ENCODE measurements around the gene OR2C1. TPM values are rescaled to one million over a fixed set of nuclear protein-coding genes. Genes with fewer than 3 reads are reported as not detected.

OR2C1 gene
- total RNA-seq, 2 experiments from 2014 or later, result not detected

DNA sequence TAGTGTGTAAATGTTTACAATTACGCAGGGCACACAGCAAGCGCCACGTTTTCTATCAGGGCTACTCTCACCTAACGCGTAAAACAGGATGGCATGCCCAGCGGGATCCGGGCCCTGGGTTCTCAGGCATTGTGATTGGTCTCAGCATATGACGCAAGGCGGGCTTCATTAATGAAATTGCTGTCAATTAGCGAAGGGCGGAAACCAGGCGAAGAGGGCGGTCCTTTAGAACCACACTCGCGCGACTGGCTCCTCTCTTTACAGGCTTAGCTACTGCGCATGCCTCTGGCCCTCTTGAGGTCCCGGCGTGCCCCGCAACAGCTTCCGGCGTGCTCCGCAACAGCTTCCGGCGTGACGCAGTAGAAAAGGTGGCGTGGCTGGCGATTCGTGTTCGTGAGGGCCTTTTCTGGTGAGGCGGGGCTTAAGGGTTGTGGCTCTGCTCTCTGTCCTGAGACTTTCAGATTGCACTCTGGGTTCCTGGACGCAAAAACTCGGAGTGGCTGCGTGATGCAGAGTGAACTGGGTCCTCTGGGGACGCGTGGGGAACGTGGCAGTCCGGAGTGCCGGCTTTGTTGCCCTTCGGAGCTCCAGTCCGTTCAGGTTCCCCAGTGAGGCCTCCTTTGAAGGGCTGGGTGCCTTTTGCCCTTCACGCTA is 9.2 kb downstream of the OR2C1 start:
- peaks cover 8% of the 10 kb centered on the region for H3K4me1 Mint-ChIP-seq
- H3K27me3 Mint-ChIP-seq, result peaks cover 10% of the 10 kb centered on the region
- H3K4me3 Mint-ChIP-seq, result peak overlapping the region; percentile 92
- peak; percentile 92 for DNase-seq
- peaks cover 26% of the 10 kb centered on the region for H3K36me3 Mint-ChIP-seq
- H3K27ac Mint-ChIP-seq, result peak overlapping the region; percentile 94
- H3K9me3 Mint-ChIP-seq, result peaks cover 24% of the 10 kb centered on the region

DNA sequence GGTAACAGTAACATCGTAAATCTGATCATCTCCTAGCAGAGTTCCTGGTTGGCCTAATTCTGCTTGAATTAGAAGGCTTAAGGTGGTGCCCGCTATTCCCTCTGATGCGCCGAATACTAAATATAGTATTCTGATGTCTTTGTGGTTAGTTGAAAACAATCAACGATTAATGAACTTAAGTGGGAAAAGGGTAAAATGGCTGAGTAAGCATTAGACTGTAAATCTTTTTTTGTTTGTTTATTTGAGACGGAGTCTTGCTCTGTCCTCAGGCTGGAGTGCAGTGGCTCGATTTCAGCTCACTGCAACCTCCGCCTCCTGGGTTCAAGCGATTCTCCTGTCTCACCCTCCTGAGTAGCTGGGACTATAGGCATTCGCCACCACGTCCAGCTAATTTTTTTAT is 13.4 kb downstream of the OR2C1 start:
- H3K27ac Mint-ChIP-seq, result no peak overlapping the region
- H3K9me3 Mint-ChIP-seq, result peaks cover 20% of the 10 kb centered on the region
- no peak for DNase-seq
- H3K27me3 Mint-ChIP-seq, result no peaks in the 10 kb centered on the region
- peaks cover 40% of the 10 kb centered on the region for H3K36me3 Mint-ChIP-seq
- no peak overlapping the region for H3K4me3 Mint-ChIP-seq
- H3K4me1 Mint-ChIP-seq, result peaks cover 8% of the 10 kb centered on the region

DNA sequence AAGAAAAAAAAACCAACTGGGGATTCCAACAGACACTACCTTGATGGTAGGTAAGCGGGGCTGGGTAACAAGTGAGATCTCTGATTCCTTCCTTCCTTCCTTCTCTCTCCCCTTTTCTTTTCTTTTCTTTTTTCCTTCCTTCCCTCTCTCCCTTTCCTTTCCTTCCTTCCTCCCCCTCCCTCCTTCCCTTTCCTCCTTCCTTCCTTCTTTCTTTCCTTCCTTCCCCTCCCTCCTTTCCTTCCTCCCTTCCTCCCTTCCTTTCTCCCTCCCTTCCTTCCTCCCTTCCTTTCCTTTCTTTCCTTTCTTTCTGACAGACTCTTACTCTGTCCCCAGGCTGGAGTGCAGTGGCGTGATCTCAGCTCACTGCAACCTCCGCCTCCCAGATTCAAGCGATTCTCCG is 20.0 kb downstream of the OR2C1 start:
- H3K9me3 Mint-ChIP-seq, result peaks cover 53% of the 10 kb centered on the region
- H3K27ac Mint-ChIP-seq, result no peak overlapping the region

DNA sequence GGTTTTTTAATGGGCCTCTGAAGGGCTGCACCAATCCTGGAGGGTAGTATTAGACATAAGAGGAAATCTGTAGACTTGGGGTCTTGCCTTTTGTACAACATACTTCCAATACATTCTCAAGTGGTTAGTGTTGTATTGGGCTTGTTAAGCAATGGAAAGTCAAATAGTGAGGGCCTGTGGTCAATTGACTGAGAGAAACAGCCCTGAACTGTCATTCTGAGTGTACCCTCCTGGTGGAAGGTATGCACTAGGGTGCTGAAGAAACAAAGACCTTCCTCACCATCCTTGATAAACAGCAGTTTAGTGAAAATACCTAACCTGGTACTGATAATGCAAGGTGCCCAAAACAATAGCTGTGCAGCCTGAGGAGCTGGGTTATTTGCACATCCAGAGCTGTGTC is 22.2 kb downstream of the OR2C1 start:
- peaks cover 71% of the 10 kb centered on the region for H3K9me3 Mint-ChIP-seq
- H3K27me3 Mint-ChIP-seq, result no peaks in the 10 kb centered on the region
- no peaks in the 10 kb centered on the region for H3K4me1 Mint-ChIP-seq
- DNase-seq, result no peak
- H3K27ac Mint-ChIP-seq, result no peak overlapping the region
- H3K4me3 Mint-ChIP-seq, result no peak overlapping the region
- H3K36me3 Mint-ChIP-seq, result peaks cover 95% of the 10 kb centered on the region

More for the DNA sequence above, 20.0 kb downstream of the OR2C1 start:
- Mint-ChIP-seq H3K4me1 (no peaks in the 10 kb centered on the region), H3K36me3 (peaks cover 79% of the 10 kb centered on the region), H3K4me3 (no peak overlapping the region), H3K27me3 (no peaks in the 10 kb centered on the region)
- no peak for DNase-seq

DNA sequence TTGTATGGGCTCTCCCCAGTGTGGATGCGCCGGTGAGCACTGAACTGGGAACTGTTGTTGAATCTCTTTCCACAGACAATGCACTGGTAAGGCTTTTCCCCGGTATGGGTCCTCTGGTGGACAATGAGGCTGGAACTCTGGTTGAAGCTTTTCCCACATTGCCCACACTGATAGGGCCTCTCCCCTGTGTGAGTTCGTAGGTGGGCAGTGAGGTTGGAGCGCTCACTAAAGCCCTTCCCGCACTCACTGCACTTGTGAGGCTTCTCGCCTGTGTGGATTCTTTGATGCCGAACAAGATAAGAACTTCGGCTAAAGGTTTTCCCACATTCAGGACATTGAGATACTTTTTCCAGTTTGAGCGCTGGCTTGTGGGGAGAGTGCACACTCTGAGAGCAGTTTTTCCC is 27.4 kb downstream of the OR2C1 start:
- H3K36me3 Mint-ChIP-seq, result peaks cover 98% of the 10 kb centered on the region
- no peak overlapping the region for H3K4me3 Mint-ChIP-seq
- DNase-seq, result no peak
- H3K27ac Mint-ChIP-seq, result no peak overlapping the region
- no peaks in the 10 kb centered on the region for H3K4me1 Mint-ChIP-seq
- no peaks in the 10 kb centered on the region for H3K27me3 Mint-ChIP-seq
- peaks cover 66% of the 10 kb centered on the region for H3K9me3 Mint-ChIP-seq

DNA sequence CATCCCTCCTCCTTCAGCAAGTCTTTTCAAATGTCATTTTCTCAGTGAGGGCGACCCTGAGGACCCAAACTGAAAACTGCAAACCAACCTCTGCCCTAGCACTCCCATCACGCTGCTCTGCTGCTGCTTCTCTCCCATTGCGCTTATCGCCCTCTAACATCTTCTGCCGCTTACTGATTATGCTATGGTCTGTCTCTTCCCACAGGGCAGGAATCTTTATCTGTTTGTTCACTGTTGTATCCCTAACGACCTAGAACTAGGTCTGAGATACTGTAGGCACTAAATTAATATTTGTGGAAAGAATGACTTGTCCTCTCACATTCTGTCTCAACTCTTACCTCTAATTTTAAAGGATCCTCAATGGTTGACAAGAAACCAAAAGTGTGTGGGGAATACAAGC is 32.6 kb downstream of the OR2C1 start:
- H3K4me3 Mint-ChIP-seq, result no peak overlapping the region
- H3K27ac Mint-ChIP-seq, result no peak overlapping the region
- H3K4me1 Mint-ChIP-seq, result no peaks in the 10 kb centered on the region
- H3K9me3 Mint-ChIP-seq, result peaks cover 59% of the 10 kb centered on the region
- no peak for DNase-seq
- no peaks in the 10 kb centered on the region for H3K27me3 Mint-ChIP-seq
- H3K36me3 Mint-ChIP-seq, result peaks cover 94% of the 10 kb centered on the region

DNA sequence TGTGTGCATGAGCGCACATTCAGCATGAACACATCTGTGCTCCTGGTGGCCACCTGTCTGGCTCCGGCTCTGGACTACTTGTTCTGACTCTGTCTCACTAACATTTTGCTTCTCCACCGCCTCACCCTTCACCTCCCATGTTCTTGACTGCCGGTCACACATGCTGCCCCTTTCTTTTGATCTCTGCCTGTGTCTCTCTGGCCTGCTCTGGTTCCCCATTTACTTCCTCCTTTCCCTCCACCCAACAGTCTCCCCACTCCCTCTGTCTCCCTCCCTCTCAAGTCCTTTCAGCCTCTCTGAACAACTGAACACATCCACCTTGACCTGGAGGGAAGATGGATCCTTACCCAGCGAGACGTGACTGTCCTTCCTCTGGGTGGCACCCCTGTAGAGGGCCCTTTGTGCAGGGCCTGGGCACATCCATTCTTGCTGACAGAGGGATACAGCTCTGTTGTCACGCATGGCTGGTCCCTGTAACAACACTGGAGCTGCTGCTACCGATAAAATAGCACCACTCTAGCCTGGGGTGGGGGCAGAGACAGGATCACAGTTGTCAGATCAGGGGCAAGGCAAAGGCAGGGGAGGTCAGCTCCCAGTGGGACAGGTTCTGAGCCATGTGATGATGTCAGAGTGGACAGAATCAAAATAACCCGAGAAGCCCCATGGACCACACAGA is 34.1 kb downstream of the OR2C1 start:
- no peak for DNase-seq
- H3K27ac Mint-ChIP-seq, result no peak overlapping the region
- H3K9me3 Mint-ChIP-seq, result peaks cover 56% of the 10 kb centered on the region
- peaks cover 94% of the 10 kb centered on the region for H3K36me3 Mint-ChIP-seq
- H3K4me3 Mint-ChIP-seq, result no peak overlapping the region
- peaks cover 7% of the 10 kb centered on the region for H3K4me1 Mint-ChIP-seq
- H3K27me3 Mint-ChIP-seq, result no peaks in the 10 kb centered on the region

DNA sequence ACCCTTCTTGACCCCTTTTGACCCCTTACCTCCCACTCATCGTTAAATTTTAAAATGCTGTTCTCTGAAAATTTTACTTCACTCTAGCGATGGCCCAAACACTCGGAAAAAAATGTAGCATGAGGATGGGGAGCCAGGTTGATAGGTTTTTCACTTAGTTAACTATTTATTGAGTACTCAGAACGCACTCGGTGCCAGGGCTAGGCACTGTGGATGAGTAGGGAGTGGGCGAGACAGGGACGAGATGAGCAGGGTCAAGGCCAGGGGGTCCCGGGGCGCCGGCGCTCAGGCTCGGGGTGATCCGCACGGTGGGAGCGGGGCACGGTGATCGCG is 44.7 kb downstream of the OR2C1 start:
- Mint-ChIP-seq H3K4me3 (peak overlapping the region; percentile 97), H3K36me3 (peaks cover 71% of the 10 kb centered on the region), H3K9me3 (peaks cover 29% of the 10 kb centered on the region), H3K27ac (peak overlapping the region; percentile 87), H3K27me3 (no peaks in the 10 kb centered on the region), H3K4me1 (peaks cover 23% of the 10 kb centered on the region)
- no peak for DNase-seq

DNA sequence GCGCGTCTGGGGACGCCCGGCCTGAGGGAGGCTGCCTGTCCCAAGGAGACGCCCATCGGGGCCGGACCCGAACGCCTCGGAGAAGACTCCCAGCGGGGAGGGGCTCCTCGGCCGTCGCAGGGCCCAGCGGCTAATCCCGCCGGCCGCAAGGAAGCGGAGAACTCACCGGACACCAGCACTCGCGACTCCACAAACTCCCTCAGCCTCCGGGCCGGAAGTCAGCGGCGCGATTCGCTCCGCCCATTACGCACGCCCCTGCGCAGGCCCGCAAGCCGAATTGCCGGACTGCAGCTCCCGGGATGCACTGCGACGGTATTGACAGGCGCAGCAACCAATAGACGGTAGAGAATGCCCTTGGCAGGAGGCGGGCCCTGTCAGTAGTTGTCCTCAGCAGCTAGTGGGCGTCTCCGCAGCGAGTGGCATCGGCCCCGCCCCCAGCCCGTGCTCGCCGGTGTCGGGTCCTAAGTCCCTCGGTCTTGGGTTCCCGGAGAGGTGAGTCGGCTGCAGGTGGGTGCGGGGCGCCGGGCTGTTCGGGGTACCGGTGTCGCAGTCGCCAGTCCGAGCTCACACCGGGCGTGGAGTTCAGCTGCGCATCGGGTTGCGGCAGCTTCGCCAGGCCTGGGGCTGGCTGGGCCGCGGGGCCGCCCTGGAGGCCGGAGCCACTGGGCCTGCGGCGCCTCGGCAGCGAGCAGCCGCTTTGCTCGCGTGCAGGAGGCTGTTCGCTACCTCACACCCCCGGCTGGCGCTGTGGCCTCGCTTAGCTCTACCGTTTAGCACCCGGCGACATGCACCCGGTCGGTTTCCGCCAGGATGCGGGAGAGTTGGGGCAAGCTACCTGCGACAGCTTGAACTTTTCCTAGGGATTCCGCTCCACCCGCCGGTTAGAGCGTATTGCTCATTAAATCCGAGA is 45.3 kb downstream of the OR2C1 start, which contains the start of the genes ZNF174 and ZSCAN32:
TSS of gene ZNF174 (plus strand) at position 437 of the 910 bp plus-strand sequence. CDS start 790 bp downstream, outside the sequence.
TSS of gene ZSCAN32 (minus strand) at position 226 of the 910 bp plus-strand sequence. CDS start 3,447 bp downstream, outside the sequence.
- Mint-ChIP-seq H3K4me1 (peaks cover 23% of the 10 kb centered on the region), H3K36me3 (peaks cover 70% of the 10 kb centered on the region), H3K27ac (peak within 1 kb of the TSS; percentile 87), H3K27me3 (no peaks in the 10 kb centered on the region), H3K9me3 (peaks cover 30% of the 10 kb centered on the region), H3K4me3 (peak within 1 kb of the TSS; percentile 97)
- peak; percentile 99 for DNase-seq

DNA sequence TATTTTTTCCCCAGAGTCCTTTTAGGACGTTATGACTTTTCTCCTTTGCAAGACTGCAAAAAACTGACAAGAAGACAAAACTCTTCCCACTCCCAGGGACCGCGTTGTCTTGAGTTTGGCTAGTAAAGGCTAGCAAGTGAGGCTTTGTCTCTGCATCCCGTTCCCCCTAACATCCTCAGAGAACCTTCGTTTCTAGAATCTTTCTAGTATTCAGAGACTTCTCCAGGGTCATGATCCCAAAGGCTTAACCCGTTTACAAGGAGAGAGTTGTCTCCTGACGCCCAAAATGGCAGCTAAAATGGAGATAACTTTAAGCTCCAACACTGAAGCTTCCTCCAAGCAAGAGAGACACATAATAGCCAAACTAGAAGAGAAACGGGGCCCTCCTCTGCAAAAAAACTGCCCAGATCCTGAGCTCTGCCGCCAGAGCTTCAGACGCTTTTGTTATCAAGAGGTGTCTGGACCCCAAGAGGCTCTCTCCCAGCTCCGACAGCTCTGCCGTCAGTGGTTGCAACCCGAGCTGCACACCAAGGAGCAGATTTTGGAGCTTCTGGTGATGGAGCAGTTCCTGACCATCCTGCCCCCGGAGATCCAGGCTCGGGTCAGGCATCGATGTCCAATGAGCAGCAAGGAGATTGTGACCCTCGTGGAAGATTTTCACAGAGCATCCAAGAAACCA is 46.2 kb downstream of the OR2C1 start:
- Mint-ChIP-seq H3K9me3 (peaks cover 31% of the 10 kb centered on the region), H3K36me3 (peaks cover 71% of the 10 kb centered on the region), H3K4me1 (peaks cover 23% of the 10 kb centered on the region), H3K4me3 (peak overlapping the region; percentile 97), H3K27ac (peak overlapping the region; percentile 77), H3K27me3 (no peaks in the 10 kb centered on the region)
- DNase-seq, result no peak

Other genes starting within 250 kb of the OR2C1 start
- gene ZNF205, start 243.3 kb upstream of the OR2C1 start, total RNA-seq, result under 1 TPM; 0.35 to 0.36 TPM
- gene ZNF213, start 220.9 kb upstream of the OR2C1 start, total RNA-seq, result 1 to 10 TPM; 7.6 to 9.1 TPM
- gene OR1F1, start 167.7 kb upstream of the OR2C1 start, total RNA-seq, result not detected
- 10 to 100 TPM; 12.2 to 12.8 TPM for gene ZNF200, start 120.7 kb upstream of the OR2C1 start, total RNA-seq
- under 1 TPM; 0.08 to 0.12 TPM for gene MEFV, start 99.3 kb upstream of the OR2C1 start, total RNA-seq
- gene ZNF263, start 72.4 kb upstream of the OR2C1 start, total RNA-seq, result 10 to 100 TPM; 29.7 to 30.5 TPM
- gene TIGD7, start 50.5 kb upstream of the OR2C1 start, total RNA-seq, result 1 to 10 TPM; 4.8 to 5.3 TPM
- gene ZNF75A, start 50.4 kb upstream of the OR2C1 start, total RNA-seq, result 10 to 100 TPM; 34.2 to 35.5 TPM
- 10 to 100 TPM; 14.0 to 16.7 TPM for gene ZSCAN32, start 45.1 kb downstream of the OR2C1 start, total RNA-seq
- gene ZNF174, start 45.3 kb downstream of the OR2C1 start, total RNA-seq, result 10 to 100 TPM in 1 of 2 experiments, 1 to 10 TPM in 1; 9.8 to 10.5 TPM
- 1 to 10 TPM; 2.7 TPM for gene ZNF597, start 87.6 kb downstream of the OR2C1 start, total RNA-seq
- 10 to 100 TPM; 37.5 to 38.2 TPM for gene NAA60, start 87.8 kb downstream of the OR2C1 start, total RNA-seq
- gene C16orf90, start 139.6 kb downstream of the OR2C1 start, total RNA-seq, result not detected
- 10 to 100 TPM in 1 of 2 experiments, 1 to 10 TPM in 1; 8.8 to 10.1 TPM for gene CLUAP1, start 145.1 kb downstream of the OR2C1 start, total RNA-seq
- 10 to 100 TPM; 12.3 to 12.5 TPM for gene NLRC3, start 221.5 kb downstream of the OR2C1 start, total RNA-seq

All from activated naive CD8-positive, alpha-beta T cell treated with anti-CD3 and anti-CD28 coated beads for 36 hours (primary cell).